Measurements from ENCODE around the gene CSF1. TPM values are rescaled to one million over a fixed set of nuclear protein-coding genes. Genes with fewer than 3 reads are reported as not detected.

CSF1 gene
- polyA plus RNA-seq, 4 donors: 8.0 to 8.4 (median 8.2) TPM

GRCh38 chr1:109882288-109883245 lies 28.1 kb upstream of the CSF1 start:
- no peak for DNase-seq (ENCODE audit: low read depth in 4 of 4, low spot score in 3 of 4)

- no peak for DNase-seq (ENCODE audit: low read depth in 4 of 4, low spot score in 3 of 4)
Measured at GRCh38 chr1:109883248-109883955, 27.2 kb upstream of the CSF1 start.

GRCh38 chr1:109884242-109884891 lies 26.3 kb upstream of the CSF1 start:
- no peak for DNase-seq (ENCODE audit: low read depth in 4 of 4, low spot score in 3 of 4)

GRCh38 chr1:109885589-109885988 lies 25.1 kb upstream of the CSF1 start:
- no peak for DNase-seq (ENCODE audit: low read depth in 4 of 4, low spot score in 3 of 4)

GRCh38 chr1:109886827-109887226 lies 23.8 kb upstream of the CSF1 start:
- no peak for DNase-seq (ENCODE audit: low read depth in 4 of 4, low spot score in 3 of 4)

GRCh38 chr1:109887271-109887670 lies 23.4 kb upstream of the CSF1 start:
- no peak for DNase-seq (ENCODE audit: low read depth in 4 of 4, low spot score in 3 of 4)

GRCh38 chr1:109887884-109888283 lies 22.8 kb upstream of the CSF1 start:
- no peak for DNase-seq (ENCODE audit: low read depth in 4 of 4, low spot score in 3 of 4)

GRCh38 chr1:109889094-109889493 lies 21.6 kb upstream of the CSF1 start:
- DNase-seq (ENCODE audit: low read depth in 4 of 4, low spot score in 3 of 4): no peak

GRCh38 chr1:109890115-109890953 lies 20.3 kb upstream of the CSF1 start:
- DNase-seq (ENCODE audit: low read depth in 4 of 4, low spot score in 3 of 4): no peak

GRCh38 chr1:109891930-109892329 lies 18.7 kb upstream of the CSF1 start:
- DNase-seq (ENCODE audit: low read depth in 4 of 4, low spot score in 3 of 4): no peak

- no peak for DNase-seq (ENCODE audit: low read depth in 4 of 4, low spot score in 3 of 4)
Measured at GRCh38 chr1:109892561-109893368, 17.9 kb upstream of the CSF1 start.

- no peak for DNase-seq (ENCODE audit: low read depth in 4 of 4, low spot score in 3 of 4)
Measured at GRCh38 chr1:109893532-109894171, 17.0 kb upstream of the CSF1 start.

GRCh38 chr1:109894823-109895719 lies 15.6 kb upstream of the CSF1 start:
- no peak for DNase-seq (ENCODE audit: low read depth in 4 of 4, low spot score in 3 of 4)

- no peak for DNase-seq (ENCODE audit: low read depth in 4 of 4, low spot score in 3 of 4)
Measured at GRCh38 chr1:109895720-109896504, 14.7 kb upstream of the CSF1 start.

- DNase-seq (ENCODE audit: low read depth in 4 of 4, low spot score in 3 of 4): no peak
Measured at GRCh38 chr1:109896681-109897080, 14.0 kb upstream of the CSF1 start.

GRCh38 chr1:109897259-109897955 lies 13.2 kb upstream of the CSF1 start:
- no peak for DNase-seq (ENCODE audit: low read depth in 4 of 4, low spot score in 3 of 4)

GRCh38 chr1:109898842-109899241 lies 11.8 kb upstream of the CSF1 start:
- DNase-seq (ENCODE audit: low read depth in 4 of 4, low spot score in 3 of 4): no peak
